ENCODE measurements around the gene P2RY2. TPM values are rescaled to one million over a fixed set of nuclear protein-coding genes. Genes with fewer than 3 reads are reported as not detected.

The P2RY2 gene
- total and polyA plus RNA-seq, 7 donors = 18.7 to 90.9 (median 44.2) TPM

- Histone ChIP-seq H3K27me3 (ENCODE audit: insufficient read depth in 3 of 3, low read length in 2 of 3) (no peaks in the 10 kb centered on the region), H3K27ac (no peak overlapping the region), H3K36me3 (ENCODE audit: insufficient read depth in 1 of 2, low read depth in 1 of 2) (no peaks in the 10 kb centered on the region), H3K4me3 (no peak overlapping the region), H3K9me3 (no peaks in the 10 kb centered on the region), H3K4me1 (peaks cover 6% of the 10 kb centered on the region)
- no peak for TF ChIP-seq CTCF (IDR thresholded peaks at IDR 0.05)
- no peak for DNase-seq
- intact Hi-C loops (cut with DNase I) = loop anchor here (5.0 kb wide), 3 partner anchors 43 to 453 kb away; no protein-coding TSS in a partner anchor
- ATAC-seq = no peak
- 74 to 87% (median 86%) methylated on average over 1 of the region's 1 CpG for WGBS, 3 donors
Measured at GRCh38 chr11:73285721-73286120, 67.6 kb downstream of the P2RY2 start.

Other genes with a start within 250 kb of the P2RY2 start
- 10 to 100 TPM in 3 of 4 donors, 1 to 10 TPM in 1; 9.7 to 18.5 (median 15.1) TPM for gene FCHSD2, start 76.0 kb upstream of the P2RY2 start, total RNA-seq
- gene FCHSD2, start 76.0 kb upstream of the P2RY2 start, polyA plus RNA-seq = 1 to 10 TPM; 5.7 to 9.6 (median 8.0) TPM
- gene P2RY6, start 54.1 kb downstream of the P2RY2 start, total RNA-seq = 1 to 10 TPM in 3 of 4 donors, under 1 TPM in 1; 0.96 to 2.5 (median 1.5) TPM
- gene P2RY6, start 54.1 kb downstream of the P2RY2 start, polyA plus RNA-seq = 1 to 10 TPM in 2 of 3 donors, under 1 TPM in 1; 0.59 to 1.6 (median 1.2) TPM
- gene ARHGEF17, start 90.0 kb downstream of the P2RY2 start, total RNA-seq = 10 to 100 TPM; 10.8 to 38.4 (median 15.5) TPM
- gene ARHGEF17, start 90.0 kb downstream of the P2RY2 start, polyA plus RNA-seq = 1 to 10 TPM; 5.7 to 7.9 (median 6.9) TPM
- 10 to 100 TPM in 3 of 4 donors, 1 to 10 TPM in 1; 9.0 to 33.0 (median 17.2) TPM for gene RELT, start 158.1 kb downstream of the P2RY2 start, total RNA-seq
- 10 to 100 TPM in 2 of 3 donors, 1 to 10 TPM in 1; 4.9 to 15.8 (median 15.5) TPM for gene RELT, start 158.1 kb downstream of the P2RY2 start, polyA plus RNA-seq

All from psoas muscle (tissue), 8 donors.